GM19395 (cell line): ENCODE results near the gene TLE3.

ENCODE experiments used
- ATAC-seq: cut with Tn5 transposase; IDR thresholded peaks from one replicate; pipeline ENCODE4 v1.9.1; 2021; ENCODE audit warnings: mild to moderate bottlenecking, moderate library complexity; ENCODE audit not compliant: unreplicated experiment

TLE3 gene

GRCh38 chr15:70051948-70052633, 45.6 kb downstream of the TLE3 start:
- ATAC-seq, result no peak

GRCh38 chr15:70050970-70051369, 46.7 kb downstream of the TLE3 start:
- no peak for ATAC-seq

GRCh38 chr15:70050441-70050840, 47.3 kb downstream of the TLE3 start:
- ATAC-seq, result no peak

- ATAC-seq, result no peak
These were observed 47.9 kb downstream of the TLE3 start for GRCh38 chr15:70049701-70050301.

GRCh38 chr15:70048578-70049514, 48.9 kb downstream of the TLE3 start:
- no peak for ATAC-seq

GRCh38 chr15:70048198-70048565, 49.5 kb downstream of the TLE3 start:
- no peak for ATAC-seq

GRCh38 chr15:70047386-70048197, 50.1 kb downstream of the TLE3 start:
- no peak for ATAC-seq

- no peak for ATAC-seq
These were observed 50.9 kb downstream of the TLE3 start for GRCh38 chr15:70046679-70047369.

- ATAC-seq, result no peak
These were observed 52.7 kb downstream of the TLE3 start for GRCh38 chr15:70045045-70045444.

- no peak for ATAC-seq
These were observed 53.5 kb downstream of the TLE3 start for GRCh38 chr15:70044168-70044567.

GRCh38 chr15:70043590-70043989, 54.1 kb downstream of the TLE3 start:
- no peak for ATAC-seq

- ATAC-seq, result no peak
These were observed 55.0 kb downstream of the TLE3 start for GRCh38 chr15:70042553-70043214.

- ATAC-seq, result no peak
These were observed 57.8 kb downstream of the TLE3 start for GRCh38 chr15:70039917-70040316.

GRCh38 chr15:70038730-70039392, 58.9 kb downstream of the TLE3 start:
- no peak for ATAC-seq

GRCh38 chr15:70037292-70037640, 60.5 kb downstream of the TLE3 start:
- ATAC-seq, result no peak

GRCh38 chr15:70036585-70037291, 61.0 kb downstream of the TLE3 start:
- ATAC-seq, result peak; percentile 83

GRCh38 chr15:70035719-70036077, 62.0 kb downstream of the TLE3 start:
- peak; percentile 70 for ATAC-seq

- peak; percentile 3 for ATAC-seq
These were observed 62.5 kb downstream of the TLE3 start for GRCh38 chr15:70035051-70035718.
